SHP77 (cell line): ENCODE measurements around the gene FSTL4.

Source experiments
- DNase-seq, 2 experiments: peaks; one replicate each; lab custom pipeline; 2025; lab: John Stamatoyannopoulos, UW

The FSTL4 gene

DNA sequence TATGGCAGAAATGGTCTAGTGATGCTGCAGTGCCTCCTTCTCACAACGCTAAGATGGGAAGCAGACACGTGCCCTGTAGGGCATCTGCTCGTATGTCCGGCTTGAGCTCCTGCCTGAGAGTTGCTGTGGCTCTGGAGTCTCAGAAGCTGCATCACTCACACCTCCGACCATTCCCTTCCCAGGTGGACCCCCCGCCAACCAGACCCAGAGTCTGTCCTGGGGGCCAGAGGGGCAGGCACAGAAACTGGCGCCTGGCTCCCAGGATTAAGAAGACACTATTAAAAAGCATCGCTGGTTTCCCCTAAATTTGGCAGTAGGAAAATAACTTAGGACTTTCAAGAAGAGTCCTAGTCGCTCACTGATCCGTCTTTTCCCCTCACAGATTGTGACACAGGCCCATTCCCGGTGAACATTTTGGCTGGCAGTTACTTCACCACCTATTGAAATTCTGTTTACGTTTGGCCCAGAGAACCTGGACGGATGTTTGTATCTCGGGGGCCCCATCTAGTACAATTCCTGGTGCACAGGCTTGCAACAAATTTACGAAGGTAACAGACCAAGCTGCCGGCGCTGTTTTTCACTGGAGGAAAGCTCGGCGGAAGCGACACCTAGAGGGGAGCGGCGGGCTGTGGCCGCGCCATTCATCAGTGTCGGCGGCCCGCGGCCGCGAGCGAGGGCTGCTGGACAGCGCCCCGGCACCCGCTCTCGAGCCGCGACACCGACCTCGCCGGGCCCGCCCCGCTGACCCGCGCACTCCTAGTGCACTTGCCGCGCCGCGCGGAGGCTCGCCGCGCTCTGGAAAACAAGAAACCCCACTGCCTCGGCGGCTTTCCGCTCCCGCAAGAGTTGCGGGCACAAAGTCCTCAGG lies 1.6 kb downstream of the FSTL4 start:
- DNase-seq, result no peak

DNA sequence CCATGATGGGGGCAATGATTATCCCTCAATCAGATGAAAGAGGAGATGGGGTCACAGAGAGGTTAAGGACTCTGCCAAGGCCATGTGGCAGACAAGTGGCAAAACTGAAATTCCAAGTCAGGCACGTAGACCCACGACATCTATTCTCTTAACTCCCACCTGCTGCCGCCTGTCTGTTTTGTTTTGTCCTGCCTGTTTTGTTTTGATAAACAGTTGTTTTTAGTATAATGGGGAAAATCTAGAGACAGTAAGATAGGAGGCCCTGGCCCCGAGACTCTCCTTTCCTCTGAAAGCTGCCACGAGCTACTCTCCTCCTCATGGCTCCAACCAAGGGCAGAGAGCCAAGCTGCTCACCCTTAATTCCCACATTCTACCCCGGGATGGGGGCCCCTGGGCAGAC lies 4.9 kb downstream of the FSTL4 start:
- DNase-seq, result no peak

DNA sequence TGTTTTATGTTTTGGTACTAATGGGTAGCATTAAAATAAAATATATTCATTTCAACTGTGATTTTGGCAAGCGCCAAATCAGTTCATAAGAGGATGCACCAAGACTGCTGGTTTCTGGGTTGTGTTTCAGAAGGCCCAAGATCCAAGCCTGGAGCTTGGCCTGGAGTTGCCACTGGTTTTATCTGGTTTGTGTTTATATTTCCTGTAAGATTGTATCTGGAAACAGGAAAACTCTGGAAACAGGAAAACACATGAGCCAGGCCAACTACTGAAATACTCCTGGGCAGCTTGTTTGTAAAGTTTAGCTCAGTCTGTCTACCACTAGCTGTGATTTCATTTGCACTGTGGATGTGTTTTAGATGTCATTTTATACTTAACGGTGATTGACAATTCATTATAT lies 5.5 kb downstream of the FSTL4 start:
- DNase-seq, result no peak

DNA sequence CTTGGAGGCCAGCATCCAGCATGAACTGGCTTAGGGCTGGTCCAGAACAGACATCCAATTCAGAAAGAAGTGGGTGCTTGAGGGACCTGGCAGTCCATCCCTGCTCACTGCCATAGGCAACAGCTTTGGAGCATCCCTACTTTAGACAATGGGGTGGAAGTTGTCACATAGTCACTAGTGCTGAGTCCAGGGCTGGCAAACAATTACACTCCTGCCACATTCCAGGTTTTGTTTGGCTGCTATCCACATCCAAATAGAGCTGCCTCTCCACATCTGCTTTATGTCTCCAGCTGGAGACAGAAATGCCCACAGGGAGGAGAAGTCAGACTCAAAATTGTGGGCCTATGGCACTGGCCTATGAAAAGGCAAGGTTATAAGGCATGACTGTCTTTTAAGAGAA lies 7.0 kb downstream of the FSTL4 start:
- DNase-seq, result no peak

DNA sequence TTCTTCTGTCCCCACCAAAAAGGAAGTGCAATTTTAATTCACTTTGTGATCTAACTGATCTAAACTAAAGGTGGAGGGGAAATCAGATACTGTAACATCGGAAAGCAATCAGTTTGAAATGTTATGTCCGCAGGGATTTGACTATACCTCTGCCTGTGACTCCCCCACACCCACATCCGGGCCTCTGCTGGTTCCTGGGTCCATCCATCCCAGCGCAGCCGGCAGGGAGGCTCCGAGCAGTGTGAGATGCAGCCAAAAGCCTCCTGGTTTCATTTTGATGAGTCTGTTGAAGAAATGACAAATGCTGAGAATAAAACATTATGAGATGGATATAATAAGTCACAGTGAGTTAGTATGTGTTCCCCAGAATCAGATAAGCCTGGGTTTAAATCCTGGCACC lies 8.6 kb downstream of the FSTL4 start:
- DNase-seq, result no peak

DNA sequence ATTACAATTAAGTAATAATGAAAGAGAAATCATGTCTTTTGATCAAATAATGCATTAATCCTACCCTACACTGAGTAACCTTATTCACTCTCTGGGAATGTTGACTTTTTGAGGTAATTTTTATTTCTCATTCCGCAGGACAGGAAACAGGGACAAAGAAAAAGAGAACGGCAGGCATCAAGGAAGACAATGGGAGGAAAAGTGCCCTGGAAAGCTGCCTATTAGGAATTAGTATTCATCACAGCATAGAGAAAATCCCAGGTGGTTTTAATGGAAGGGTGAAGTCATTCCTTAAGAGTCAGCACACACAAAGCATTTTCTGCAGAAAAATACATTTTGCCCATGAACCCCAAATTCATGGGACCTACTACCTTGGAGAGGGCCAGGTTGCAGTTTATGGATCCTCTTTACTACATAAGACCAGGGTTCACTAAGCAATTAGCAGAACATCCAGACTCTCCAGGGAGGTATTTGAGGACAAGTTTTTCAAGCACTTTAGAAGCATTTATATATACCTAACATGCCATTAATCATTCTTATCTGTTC lies 9.4 kb downstream of the FSTL4 start:
- no peak for DNase-seq

DNA sequence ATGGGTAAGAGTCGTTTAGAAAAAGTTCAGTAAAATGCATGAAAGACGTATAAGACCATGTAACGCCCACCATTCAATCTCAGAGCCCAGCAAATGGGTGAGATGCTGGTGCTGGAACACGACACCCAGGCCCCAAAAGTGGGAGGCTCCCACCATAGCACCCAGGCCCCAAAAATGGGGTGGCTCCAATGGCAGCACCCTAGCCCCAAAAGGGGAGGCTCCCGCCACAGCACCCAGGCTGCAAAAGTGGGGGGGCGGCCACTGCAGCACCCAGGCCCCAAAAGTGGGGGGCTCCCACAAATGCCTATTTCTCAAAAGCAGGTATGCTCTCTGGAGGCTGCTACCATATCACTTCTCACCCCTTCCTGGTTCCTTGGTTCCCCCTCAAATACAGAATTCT lies 12.7 kb downstream of the FSTL4 start:
- no peak for DNase-seq

DNA sequence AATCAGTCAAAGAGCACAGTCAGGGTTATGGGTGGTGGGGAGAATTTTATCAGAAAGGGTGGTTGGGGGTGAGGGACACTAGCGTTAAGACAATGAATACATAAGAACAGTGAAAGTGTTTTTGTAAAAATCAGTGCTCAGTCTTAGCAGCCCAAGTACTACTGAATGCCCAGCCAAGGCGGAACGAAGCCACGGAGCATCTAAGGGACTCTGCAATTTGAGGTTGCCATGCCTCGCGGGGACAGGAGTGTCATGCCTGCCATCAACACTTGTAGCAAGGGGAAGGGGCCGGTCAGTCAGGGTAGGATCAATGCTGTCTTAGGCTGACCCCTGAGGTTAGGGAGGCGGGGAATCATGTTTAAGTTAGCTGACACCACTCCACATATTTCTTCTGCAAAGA lies 13.3 kb downstream of the FSTL4 start:
- DNase-seq, result no peak

DNA sequence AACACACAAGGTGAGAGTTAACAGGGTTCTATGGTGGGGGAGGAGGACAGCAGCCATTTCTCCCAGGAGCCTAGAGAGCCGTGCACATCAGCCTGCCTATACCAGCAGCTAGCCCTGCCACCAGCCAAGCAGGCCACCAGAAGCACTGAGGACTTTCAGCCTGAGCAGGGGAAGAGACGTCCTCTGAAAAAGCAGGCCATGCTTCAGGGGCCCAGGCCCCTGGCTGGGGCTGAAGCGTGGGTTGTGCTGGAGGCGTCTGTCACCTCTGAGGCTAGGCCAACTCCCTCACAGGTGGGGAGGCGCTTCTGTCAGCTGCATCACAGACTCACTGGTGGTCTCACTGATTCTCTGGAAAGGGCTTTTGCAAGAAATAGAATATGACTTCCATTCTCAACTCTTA lies 16.3 kb downstream of the FSTL4 start:
- no peak for DNase-seq

DNA sequence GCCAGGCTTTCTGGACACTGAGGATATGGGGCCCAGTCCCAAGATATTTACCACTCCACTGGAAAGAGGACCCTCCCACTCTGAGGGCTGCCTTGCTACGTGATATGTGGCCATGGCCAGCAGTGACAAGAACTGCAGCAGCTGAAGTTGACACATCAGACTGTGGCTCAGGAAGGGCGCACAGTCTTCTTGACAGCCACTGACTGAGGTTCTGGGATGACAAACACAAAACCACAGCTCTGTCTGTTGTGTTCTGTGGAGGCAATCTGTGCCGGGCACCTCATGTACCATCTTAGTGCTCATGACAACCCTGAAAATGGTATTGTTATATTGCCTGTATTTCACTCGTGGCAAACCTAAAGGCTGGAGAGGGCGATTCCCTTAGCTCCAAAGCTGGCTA lies 16.9 kb downstream of the FSTL4 start:
- no peak for DNase-seq

DNA sequence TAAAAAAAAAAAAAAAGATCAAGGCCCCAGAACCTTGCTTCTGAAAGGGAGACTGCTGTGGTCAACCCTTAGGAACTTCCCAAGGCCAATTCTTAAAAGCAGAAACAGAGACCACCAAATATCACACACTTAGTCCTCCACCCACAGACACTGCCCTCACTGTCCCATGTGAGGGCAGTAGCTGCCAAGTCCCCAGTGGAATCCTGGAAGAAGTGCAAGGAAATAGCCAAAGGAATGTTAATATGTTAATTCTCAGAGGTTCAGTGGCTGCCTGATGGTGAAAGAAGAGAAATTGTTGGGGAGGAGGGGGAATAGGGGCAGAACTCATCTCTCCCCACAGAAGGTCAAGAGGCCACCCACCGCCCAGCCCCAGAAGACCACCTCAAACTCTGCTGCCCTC lies 23.1 kb downstream of the FSTL4 start:
- DNase-seq, result no peak

DNA sequence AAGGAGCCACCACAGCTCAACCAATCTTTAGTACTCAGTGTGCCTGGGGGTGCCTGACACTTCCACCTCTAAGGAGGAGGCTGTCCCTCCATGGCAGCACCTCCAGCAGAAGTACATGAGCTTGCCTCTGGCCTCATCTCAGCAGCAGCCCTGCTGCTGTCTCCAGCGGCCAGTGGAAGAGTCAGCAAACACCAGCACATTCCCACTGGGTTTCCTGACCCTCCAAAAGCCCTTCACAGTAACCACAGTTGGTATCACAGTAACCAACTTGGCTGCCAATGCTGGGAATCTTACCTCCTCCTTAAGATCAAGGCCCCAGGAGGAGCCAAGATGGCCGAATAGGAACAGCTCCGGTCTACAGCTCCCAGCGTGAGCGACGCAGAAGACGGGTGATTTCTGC lies 29.4 kb downstream of the FSTL4 start:
- DNase-seq, result no peak

DNA sequence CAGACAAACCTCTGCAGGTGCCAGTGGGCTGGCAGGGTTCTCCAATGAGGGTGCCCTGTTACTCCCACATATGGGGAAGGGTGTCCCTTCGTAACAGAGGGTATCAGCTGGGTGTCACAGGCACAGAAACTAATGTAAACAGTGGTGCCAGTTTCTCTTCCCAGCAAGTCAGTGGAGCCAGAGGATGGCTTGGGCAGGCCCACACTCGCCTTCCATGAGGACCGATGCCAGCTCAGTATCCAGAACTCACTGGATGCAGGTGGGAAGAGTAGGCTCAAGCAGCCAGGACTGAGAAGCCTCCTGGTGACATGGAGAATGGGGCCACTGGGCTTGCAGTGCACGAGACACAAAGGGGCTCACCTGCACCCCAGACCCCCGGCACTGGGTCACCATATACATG lies 30.4 kb downstream of the FSTL4 start:
- no peak for DNase-seq

DNA sequence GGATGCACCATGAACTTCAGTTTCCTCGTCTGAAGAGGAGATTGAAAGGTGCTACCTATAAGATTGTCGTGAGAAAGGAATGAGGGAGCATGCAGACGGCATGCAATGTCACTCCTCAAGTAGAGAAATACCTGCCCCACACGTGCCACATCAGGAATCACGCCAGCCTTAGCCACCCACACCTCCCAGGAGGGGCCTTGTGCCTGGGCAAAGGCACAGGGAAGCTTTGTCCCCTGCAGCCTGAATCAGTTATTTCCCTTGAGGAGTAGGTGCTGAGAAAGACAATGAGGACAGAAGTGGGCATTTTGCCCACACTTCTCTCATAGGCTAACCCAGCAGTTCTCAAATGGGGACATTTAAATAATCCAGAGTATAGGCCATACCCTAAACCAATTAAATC lies 31.0 kb downstream of the FSTL4 start:
- DNase-seq, result no peak

DNA sequence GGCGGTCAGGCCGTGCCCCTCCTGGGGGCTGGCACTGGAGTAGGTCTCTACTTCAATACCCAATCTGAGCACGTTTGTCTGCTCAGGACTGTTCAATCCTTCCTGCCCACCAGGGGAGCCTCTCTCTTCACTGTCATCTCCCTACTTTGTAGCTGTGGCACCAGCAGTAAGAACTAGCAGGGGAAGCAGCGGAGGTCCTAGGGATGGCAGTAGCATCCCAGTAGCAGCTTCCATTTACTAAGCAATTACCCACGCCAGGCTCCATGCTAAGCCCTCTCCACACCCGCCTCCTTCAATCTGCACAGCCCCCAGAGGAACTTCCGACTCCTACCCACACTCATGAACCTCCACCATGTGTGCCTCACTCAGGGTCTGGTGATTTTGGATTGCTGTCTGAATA lies 31.7 kb downstream of the FSTL4 start:
- DNase-seq, result no peak

DNA sequence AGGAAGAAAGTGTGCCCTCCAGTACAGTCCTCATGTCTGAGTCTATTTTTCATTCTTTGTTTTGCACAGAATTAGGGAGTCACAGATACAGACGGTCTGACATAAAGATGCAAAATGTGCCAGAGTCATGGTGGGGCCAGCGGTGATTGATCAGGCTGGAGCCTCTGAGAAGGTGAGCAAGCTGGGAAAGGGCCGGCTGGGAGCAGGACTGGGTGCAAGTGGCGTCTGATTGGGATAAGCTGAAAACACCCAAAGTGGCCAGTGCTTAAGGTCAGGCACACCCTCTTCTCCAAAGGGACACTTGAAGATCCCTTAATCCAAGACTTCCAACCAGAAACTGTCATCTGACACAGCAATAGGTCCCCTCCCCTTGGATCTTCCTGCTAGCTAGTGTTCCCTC lies 32.6 kb downstream of the FSTL4 start:
- DNase-seq, result no peak

DNA sequence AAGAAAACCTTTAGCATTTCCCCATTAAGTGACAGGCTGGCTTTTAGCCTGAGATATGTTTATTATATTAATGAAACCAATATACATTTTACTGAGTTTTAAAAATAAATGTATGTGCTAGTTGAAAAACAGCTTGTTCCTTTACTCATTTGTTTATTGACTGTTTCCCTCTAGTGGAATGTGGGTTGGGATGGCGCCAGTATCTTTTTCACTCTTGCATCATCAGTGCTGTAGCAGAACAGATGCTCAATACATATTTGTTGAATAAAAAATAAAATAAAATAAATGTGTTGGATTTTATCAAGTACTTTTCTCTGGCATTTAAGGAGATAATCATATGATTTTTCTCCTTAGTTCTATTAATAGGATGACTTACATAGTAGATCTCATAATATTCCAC lies 43.0 kb downstream of the FSTL4 start:
- no peak for DNase-seq

DNA sequence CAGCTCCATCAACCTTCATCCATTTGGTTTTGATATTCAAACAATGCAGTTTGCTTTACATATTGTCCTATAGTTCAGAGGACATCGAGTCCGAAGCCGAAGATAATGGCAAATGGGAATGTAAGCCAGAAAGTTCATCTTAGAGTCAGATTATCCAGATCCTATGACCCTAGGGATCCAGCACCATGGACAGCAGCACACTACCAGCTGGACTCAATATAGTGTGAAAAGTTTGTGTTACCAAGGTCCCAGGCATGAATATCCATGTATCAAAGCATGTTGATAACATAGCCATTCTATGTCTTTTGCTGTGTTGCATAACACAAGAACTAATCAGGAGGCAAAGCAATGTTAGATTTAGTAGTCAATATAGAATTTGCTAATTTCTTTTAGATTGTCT lies 46.3 kb downstream of the FSTL4 start:
- no peak for DNase-seq

DNA sequence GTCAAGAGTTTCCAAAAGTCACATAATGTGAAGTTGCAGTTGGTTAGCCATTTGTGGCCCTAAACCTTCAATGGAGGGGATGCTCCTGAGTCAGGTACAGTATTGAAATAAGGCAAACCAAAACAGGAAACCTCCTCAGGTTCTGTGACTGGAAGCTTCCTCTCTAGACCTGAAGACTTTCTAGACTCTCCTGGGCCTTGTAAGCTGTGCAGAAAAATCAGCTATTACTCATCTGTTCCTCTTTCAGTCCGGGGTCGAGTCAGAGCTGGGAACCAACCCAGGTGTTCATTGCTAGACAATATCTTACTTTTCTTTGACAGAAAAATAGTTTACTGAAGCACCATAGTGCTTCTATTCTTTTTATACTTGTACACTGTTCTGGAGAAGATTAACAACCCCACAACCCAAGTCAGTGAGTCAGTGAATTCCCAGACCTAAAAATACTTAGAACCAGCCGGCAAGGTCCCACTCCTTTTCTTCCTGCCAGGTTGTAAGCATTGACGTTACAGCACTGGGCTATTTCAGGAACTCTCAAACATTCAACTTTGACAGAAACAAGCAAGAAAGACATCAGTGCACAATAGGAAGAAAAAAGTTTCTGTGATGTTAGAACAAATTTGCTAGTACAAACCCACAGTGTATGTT lies 47.3 kb downstream of the FSTL4 start:
- no peak for DNase-seq

DNA sequence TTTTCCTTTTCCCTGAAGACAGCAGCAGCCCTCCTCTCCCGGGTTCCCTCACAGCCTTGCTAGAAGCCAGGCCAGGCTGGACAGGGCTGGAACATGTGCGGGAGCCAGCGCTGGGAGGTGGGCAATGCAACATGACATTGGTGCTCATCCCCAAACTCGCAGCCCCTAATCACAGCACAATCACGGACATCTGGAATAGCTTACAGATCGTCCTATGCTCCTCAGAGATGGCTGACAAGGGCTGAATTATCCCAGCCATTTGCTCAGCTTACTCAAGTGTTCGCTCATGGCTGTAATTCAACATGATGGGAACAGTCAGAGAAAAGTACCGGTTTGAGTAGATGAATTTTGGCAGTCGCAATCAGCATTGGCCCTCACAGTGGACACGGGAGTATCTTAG lies 49.8 kb downstream of the FSTL4 start:
- DNase-seq, result no peak

DNA sequence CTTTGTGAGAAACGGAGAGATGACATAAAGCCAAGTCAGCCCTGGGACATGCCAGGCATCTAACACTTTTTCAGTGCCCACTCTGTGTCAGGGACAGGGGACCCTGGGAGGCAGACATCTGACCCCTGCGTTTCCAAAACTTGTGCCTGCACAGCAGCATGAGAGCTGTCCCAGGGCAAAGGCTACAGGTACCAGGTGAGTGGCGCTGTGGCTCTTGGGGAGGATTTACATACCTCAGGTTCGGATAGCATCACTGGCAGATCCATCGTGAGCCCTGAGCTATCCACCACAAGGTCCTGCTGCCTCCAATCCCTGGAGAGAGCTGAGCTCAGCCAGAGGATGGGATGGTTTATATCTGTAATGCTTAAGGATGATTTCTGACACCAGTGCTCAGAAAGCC lies 52.4 kb downstream of the FSTL4 start:
- DNase-seq, result no peak

DNA sequence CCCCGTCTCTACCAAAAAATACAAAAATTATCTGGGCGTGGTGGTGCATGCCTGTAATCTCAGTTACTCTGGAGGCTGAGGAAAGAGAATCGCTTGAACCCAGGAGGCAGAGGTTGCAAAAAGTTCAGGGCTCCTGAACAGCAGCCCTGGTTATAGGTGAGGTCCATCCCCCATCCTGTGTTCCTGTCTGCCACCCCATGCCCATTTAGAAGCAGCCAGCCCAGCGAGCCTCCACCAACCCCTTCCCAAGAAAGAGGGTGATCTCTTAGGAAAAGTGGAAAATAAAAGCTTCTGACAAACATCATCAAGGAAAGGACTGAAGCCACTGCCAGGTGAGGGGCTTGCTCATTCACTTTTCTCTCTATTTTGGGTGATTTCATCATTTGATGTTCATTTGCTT lies 55.8 kb downstream of the FSTL4 start:
- no peak for DNase-seq

DNA sequence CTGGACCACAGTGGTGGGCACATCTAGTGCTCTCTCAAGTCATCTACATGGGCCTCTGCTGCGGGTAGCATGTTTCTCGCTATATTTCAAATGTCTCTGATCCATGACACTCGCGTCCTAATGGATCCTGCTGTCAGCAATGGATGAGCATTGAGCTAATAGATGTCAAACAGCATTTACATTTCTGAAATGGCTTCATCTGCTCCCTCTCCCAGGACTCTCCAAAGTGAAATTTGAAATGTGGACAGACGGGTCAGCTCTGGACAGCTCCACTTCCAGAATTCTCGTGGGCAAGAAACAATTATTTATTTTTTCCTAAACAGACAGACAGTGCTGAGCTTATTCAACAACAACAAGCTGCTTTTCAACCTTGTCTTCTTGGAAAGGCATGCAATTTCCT lies 58.1 kb downstream of the FSTL4 start:
- no peak for DNase-seq
